PC-3 (cell line): ENCODE data around the gene MRPL48. TPM values are rescaled to one million over a fixed set of nuclear protein-coding genes. Genes with fewer than 3 reads are reported as not detected.

ENCODE experiments used
- ATAC-seq: fragments of 200-7000 bp; cut with Tn5 transposase; 2 replicates; pipeline ENCODE4 v1.9.1; 2020; ENCODE audit warnings: mild to moderate bottlenecking, moderate library complexity
- BruUV-seq: library from RNA; stranded (reverse); fragments of 400-500 nt; replicated peaks from 2 replicates; lab custom pipeline; 2021; lab: Mats Ljungman, UMichigan
- CTCF ChIA-PET: fragments of 300-600 bp; sonication (Branson Sonifier 250); formaldehyde crosslinking; loops from one replicate; lab custom pipeline; 2022; ENCODE audit warnings: antibody characterized with exemption; lab: Charles Lee
- POLR2A ChIA-PET: fragments of 300-600 bp; sonication (Branson Sonifier 250); formaldehyde crosslinking; loops from one replicate; lab custom pipeline; 2022; ENCODE audit warnings: antibody characterized with exemption; ENCODE audit not compliant: unreplicated experiment; lab: Charles Lee
- DNase-seq: peaks from one replicate; pipeline ENCODE4 v3.0.0-alpha.2; 2015
- H2AFZ ChIP-seq: fragments of 300-600 bp; sonication (generic); 2 replicates; pipeline ENCODE4 v1.6.0; 2016; ENCODE audit warnings: antibody characterized with exemption, low read length
- H3F3A ChIP-seq: fragments of 300-600 bp; sonication (generic); one replicate; pipeline ENCODE4 v1.6.0; 2017; ENCODE audit warnings: antibody characterized with exemption, low read length, control low read depth, mild to moderate bottlenecking; ENCODE audit not compliant: unreplicated experiment
- H3K27ac ChIP-seq: fragments of 300-600 bp; sonication (generic); 2 replicates; pipeline ENCODE4 v1.5.1; 2016; ENCODE audit warnings: mild to moderate bottlenecking, low read length
- H3K27me3 ChIP-seq: fragments of 300-600 bp; sonication (generic); 2 replicates; pipeline ENCODE4 v1.6.1; 2016; ENCODE audit warnings: low read length, mixed read lengths
- H3K36me3 ChIP-seq: fragments of 300-600 bp; sonication (generic); 2 replicates; pipeline ENCODE4 v1.6.1; 2016; ENCODE audit warnings: low read depth, mixed run types, low read length, mixed read lengths
- H3K4me1 ChIP-seq: fragments of 300-600 bp; sonication (generic); 2 replicates; pipeline ENCODE4 v1.5.1; 2016; ENCODE audit warnings: low read length; ENCODE audit not compliant: insufficient read depth
- H3K4me2 ChIP-seq: fragments of 300-600 bp; sonication (generic); 2 replicates; pipeline ENCODE4 v1.6.0; 2016; ENCODE audit warnings: low read length
- H3K4me3 ChIP-seq: fragments of 300-600 bp; sonication (generic); 2 replicates; pipeline ENCODE4 v1.5.1; 2016; ENCODE audit warnings: mild to moderate bottlenecking, low read length, mixed read lengths
- H3K79me2 ChIP-seq: fragments of 300-600 bp; sonication (generic); 2 replicates; pipeline ENCODE4 v1.6.1; 2017; ENCODE audit warnings: low read length, mixed read lengths
- H3K9ac ChIP-seq: fragments of 300-600 bp; sonication (generic); 2 replicates; pipeline ENCODE4 v1.6.0; 2016; ENCODE audit warnings: mild to moderate bottlenecking, low read length
- H3K9me2 ChIP-seq: fragments of 300-600 bp; sonication (generic); replicated peaks from 2 replicates; pipeline ENCODE4 v1.6.1; 2016; ENCODE audit warnings: mixed run types, low read length, mixed read lengths
- H3K9me3 ChIP-seq: fragments of 300-600 bp; sonication (generic); 2 replicates; pipeline ENCODE4 v1.6.1; 2016; ENCODE audit warnings: low read length, mixed read lengths
- H4K20me1 ChIP-seq: fragments of 300-600 bp; sonication (generic); 2 replicates; pipeline ENCODE4 v1.6.1; 2016; ENCODE audit warnings: low read length, mixed read lengths
- CTCF ChIP-seq: fragments of 300-600 bp; sonication (generic); conservative IDR thresholded peaks from 2 replicates; pipeline ENCODE4 v1.5.1; 2017; ENCODE audit warnings: antibody characterized with exemption, low read depth, mild to moderate bottlenecking, low read length
- EZH2 ChIP-seq: fragments of 300-600 bp; sonication (generic); IDR thresholded peaks from one replicate; pipeline ENCODE4 v1.6.1; 2017; ENCODE audit warnings: antibody characterized with exemption, mild to moderate bottlenecking, low read length; ENCODE audit not compliant: unreplicated experiment
- EZH2phosphoT487 ChIP-seq: fragments of 300-600 bp; sonication (generic); IDR thresholded peaks from 2 replicates; pipeline ENCODE4 v1.6.1; 2018; ENCODE audit warnings: mild to moderate bottlenecking, antibody characterized with exemption, low read length, borderline replicate concordance
- intact Hi-C: fragments of 100-400 bp; cut with micrococcal nuclease; formaldehyde crosslinking; loops from 2 replicates; pipeline ENCODE4 v1.9.0; 2023
- total RNA-seq: library from RNA; depleted of rRNA; stranded (reverse); fragments of >200 nt; gene quantifications from 2 replicates; pipeline ENCODE4 v1.2.3, GENCODE V29; 2014

Gene MRPL48
- total RNA-seq, 1 experiment from 2014 or later: 80.8 TPM

DNA sequence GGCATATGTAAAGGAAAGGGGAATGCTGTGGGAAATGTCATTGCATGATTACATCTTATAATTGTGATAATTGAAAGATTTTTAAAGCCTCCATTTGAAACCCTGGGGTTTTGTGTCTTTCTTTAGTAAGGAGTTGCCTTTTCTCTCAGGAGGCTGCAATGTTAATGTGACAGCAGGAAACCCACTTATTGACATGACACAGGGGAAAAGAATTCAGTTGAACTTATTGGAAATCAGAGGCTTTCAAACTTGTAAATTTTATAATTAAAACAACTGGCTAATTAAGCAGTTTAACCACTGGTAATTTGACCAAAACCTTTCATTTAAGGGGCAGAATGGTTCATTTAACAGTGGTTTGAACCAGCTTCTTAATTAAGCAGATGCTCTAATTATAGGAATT is 31.2 kb downstream of the MRPL48 start:
- ATAC-seq (no peak), DNase-seq (no peak)
- no TSS peak for BruUV-seq
- no peak overlapping the region for H3K4me2 ChIP-seq
- H3K4me3 ChIP-seq: no peak overlapping the region
- H4K20me1 ChIP-seq: no peaks in the 10 kb centered on the region
- H3K27ac ChIP-seq: no peak overlapping the region
- no peaks in the 10 kb centered on the region for H3K4me1 ChIP-seq
- ChIA-PET POLR2A (no interaction called here), CTCF (no interaction called here)
- H3K27me3 ChIP-seq: no peaks in the 10 kb centered on the region
- TF ChIP-seq EZH2phosphoT487 (no peak), EZH2 (no peak), CTCF (no peak)
- no peaks in the 10 kb centered on the region for H3K9me3 ChIP-seq
- no peaks in the 10 kb centered on the region for H3K36me3 ChIP-seq
- no peak overlapping the region for H3K9ac ChIP-seq
- H3F3A ChIP-seq: no peaks in the 10 kb centered on the region
- H2AFZ ChIP-seq: no peak overlapping the region
- intact Hi-C loops: no loop called here
- H3K9me2 ChIP-seq: no peaks in the 10 kb centered on the region
- H3K79me2 ChIP-seq: no peaks in the 10 kb centered on the region

DNA sequence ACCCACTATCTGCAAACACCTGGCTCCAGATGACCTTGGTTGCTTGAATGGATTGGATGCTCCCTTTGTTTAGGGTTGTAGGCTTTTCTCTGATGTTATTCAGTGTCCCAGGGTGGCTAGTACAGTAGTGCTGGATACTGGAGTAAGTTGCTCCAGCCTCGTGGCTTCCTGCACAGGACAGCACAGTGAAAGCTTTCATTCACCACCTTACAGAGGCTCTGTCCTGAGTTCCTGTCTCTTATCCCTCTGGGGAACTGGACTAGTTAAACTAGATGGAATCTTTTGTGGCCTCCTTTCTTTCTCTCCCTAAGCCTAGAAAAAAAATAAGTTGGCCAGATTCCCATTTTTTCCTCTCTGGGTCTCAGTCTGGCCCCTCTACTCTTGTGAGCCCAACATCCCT is 42.6 kb downstream of the MRPL48 start:
- intact Hi-C loops: no loop called here
- no peak for ATAC-seq
- POLR2A ChIA-PET: no interaction called here
- CTCF ChIA-PET: no interaction called here
- H3K79me2 ChIP-seq: no peaks in the 10 kb centered on the region
- no peak overlapping the region for H3K4me2 ChIP-seq
- no peak for TF ChIP-seq EZH2phosphoT487
- H3K36me3 ChIP-seq: 0 out of 2 replicates have a peak, but pooled peaks cover 3% of the 10 kb centered on the region
- no peaks in the 10 kb centered on the region for H3F3A ChIP-seq
- DNase-seq: no peak
- H3K27ac ChIP-seq: no peak overlapping the region
- no peaks in the 10 kb centered on the region for H3K9me3 ChIP-seq
- no peak overlapping the region for H3K9ac ChIP-seq
- H3K27me3 ChIP-seq: no peaks in the 10 kb centered on the region
- H3K9me2 ChIP-seq: no peaks in the 10 kb centered on the region
- no peak overlapping the region for H3K4me3 ChIP-seq
- BruUV-seq: no TSS peak
- H3K4me1 ChIP-seq: no peaks in the 10 kb centered on the region
- no peaks in the 10 kb centered on the region for H4K20me1 ChIP-seq
- H2AFZ ChIP-seq: no peak overlapping the region

- Histone ChIP-seq H3K4me3 (no peak overlapping the region), H3K36me3 (peaks cover 5% of the 10 kb centered on the region; the same call in 1 of the 2 replicates), H3K4me2 (no peak overlapping the region), H3K79me2 (no peaks in the 10 kb centered on the region), H4K20me1 (no peaks in the 10 kb centered on the region), H3K9me2 (no peaks in the 10 kb centered on the region), H3K9me3 (no peaks in the 10 kb centered on the region), H3K27me3 (no peaks in the 10 kb centered on the region), H2AFZ (no peak overlapping the region), H3F3A (no peaks in the 10 kb centered on the region), H3K4me1 (no peaks in the 10 kb centered on the region), H3K27ac (no peak overlapping the region), H3K9ac (no peak overlapping the region)
- TF ChIP-seq CTCF (no peak), EZH2 (no peak), EZH2phosphoT487 (no peak)
- intact Hi-C loops: no loop called here
- ChIA-PET CTCF (no interaction called here), POLR2A (no interaction called here)
- BruUV-seq: no TSS peak
- ATAC-seq (no peak), DNase-seq (peak; percentile 20)
Observed at GRCh38 chr11:73833067-73833466, 45.4 kb downstream of the MRPL48 start.
